ENCODE results near the gene ARHGAP6. TPM values are rescaled to one million over a fixed set of nuclear protein-coding genes. Genes with fewer than 3 reads are reported as not detected.

The ARHGAP6 gene
- total and polyA plus RNA-seq, 2 of the 4 experiments (the other 2 are of a cell fraction): 1.4 to 1.8 TPM

DNA sequence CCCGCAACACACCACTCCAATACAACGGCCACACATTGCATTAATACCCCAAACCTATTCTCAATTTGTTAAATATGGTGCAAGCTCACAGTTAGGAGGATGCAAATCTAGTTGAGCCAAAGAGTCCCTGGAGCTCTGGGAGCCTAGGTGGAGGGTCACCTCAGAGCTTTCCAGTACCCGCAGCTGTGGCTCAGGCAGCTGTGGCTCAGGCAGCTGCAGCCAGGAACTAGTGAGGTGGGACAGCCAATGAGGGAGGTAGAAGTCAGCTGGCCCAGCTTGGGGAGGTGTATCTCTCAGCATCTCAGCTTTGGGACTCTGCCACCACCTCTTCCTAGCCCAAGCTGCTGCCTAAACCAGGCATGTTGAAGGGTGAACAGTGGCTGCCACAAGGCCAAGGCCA, 36.7 kb upstream of the ARHGAP6 start:
- Histone ChIP-seq H3K9me1 (ENCODE audit: insufficient read depth, low read length) (no peaks in the 10 kb centered on the region), H3K56ac (ENCODE audit: extremely low read depth, insufficient read depth, low read length) (no peak overlapping the region), H2AFZ (replicated peaks; ENCODE audit: low read length, poor library complexity) (no peak overlapping the region), H3K4me3 (ENCODE audit: insufficient read depth, low read depth, low read length) (no peak overlapping the region), H4K20me1 (ENCODE audit: insufficient read depth, low read length) (no peaks in the 10 kb centered on the region), H2AK5ac (ENCODE audit: low read depth, low read length) (no peak overlapping the region), H4K5ac (ENCODE audit: low read depth, low read length) (no peak overlapping the region), H3K27me3 (ENCODE audit: control insufficient read depth, insufficient read depth, low read length) (peaks cover 2% of the 10 kb centered on the region; the same call in 1 of the 2 replicates), H2AK9ac (replicated peaks; ENCODE audit: low read depth, low read length, poor library complexity) (no peak overlapping the region), H3K27ac (ENCODE audit: insufficient read depth, low read length) (no peak overlapping the region), H3K36me3 (ENCODE audit: control insufficient read depth, insufficient read depth, low read length) (no peaks in the 10 kb centered on the region), H3K9me3 (ENCODE audit: control insufficient read depth, insufficient read depth, low read length) (no peaks in the 10 kb centered on the region), H2BK5ac (ENCODE audit: low read depth, low read length, poor library complexity, severe bottlenecking) (no peak overlapping the region), H3K4me2 (ENCODE audit: low read depth, low read length) (no peak overlapping the region), H4K91ac (ENCODE audit: insufficient read depth, low read depth, low read length) (no peak overlapping the region), H3K9ac (ENCODE audit: low read depth, low read length) (no peak overlapping the region), H2BK20ac (ENCODE audit: low read depth, low read length) (no peak overlapping the region), H2BK120ac (ENCODE audit: low read depth, low read length) (no peak overlapping the region), H4K8ac (ENCODE audit: low read depth in 2 of 2, low read length in 2 of 2) (no peak overlapping the region), H3K23ac (ENCODE audit: low read depth, low read length) (no peak overlapping the region), H3K18ac (ENCODE audit: low read depth, low read length) (no peak overlapping the region), H3K79me1 (ENCODE audit: low read depth in 1 of 2, low read length in 2 of 2) (no peaks in the 10 kb centered on the region), H3K14ac (replicated peaks; ENCODE audit: low read depth, low read length) (no peak overlapping the region), H2BK15ac (ENCODE audit: low read depth, low read length) (no peak overlapping the region), H3K4me1 (ENCODE audit: control insufficient read depth, insufficient read depth, low read length) (no peaks in the 10 kb centered on the region), H3K4ac (ENCODE audit: low read depth, low read length) (no peak overlapping the region)
- TF ChIP-seq, protein P1, sequence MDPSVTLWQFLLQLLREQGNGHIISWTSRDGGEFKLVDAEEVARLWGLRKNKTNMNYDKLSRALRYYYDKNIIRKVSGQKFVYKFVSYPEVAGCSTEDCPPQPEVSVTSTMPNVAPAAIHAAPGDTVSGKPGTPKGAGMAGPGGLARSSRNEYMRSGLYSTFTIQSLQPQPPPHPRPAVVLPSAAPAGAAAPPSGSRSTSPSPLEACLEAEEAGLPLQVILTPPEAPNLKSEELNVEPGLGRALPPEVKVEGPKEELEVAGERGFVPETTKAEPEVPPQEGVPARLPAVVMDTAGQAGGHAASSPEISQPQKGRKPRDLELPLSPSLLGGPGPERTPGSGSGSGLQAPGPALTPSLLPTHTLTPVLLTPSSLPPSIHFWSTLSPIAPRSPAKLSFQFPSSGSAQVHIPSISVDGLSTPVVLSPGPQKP (IDR thresholded peaks at IDR 0.05; ENCODE audit: borderline replicate concordance, low read depth, low read length): no peak
- TF ChIP-seq, protein P2, sequence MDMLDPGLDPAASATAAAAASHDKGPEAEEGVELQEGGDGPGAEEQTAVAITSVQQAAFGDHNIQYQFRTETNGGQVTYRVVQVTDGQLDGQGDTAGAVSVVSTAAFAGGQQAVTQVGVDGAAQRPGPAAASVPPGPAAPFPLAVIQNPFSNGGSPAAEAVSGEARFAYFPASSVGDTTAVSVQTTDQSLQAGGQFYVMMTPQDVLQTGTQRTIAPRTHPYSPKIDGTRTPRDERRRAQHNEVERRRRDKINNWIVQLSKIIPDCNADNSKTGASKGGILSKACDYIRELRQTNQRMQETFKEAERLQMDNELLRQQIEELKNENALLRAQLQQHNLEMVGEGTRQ (IDR thresholded peaks at IDR 0.05; ENCODE audit: low read depth, low read length): no peak
- TF ChIP-seq MAFK (IDR thresholded peaks at IDR 0.05; ENCODE audit: low read depth, low read length): no peak
- TF ChIP-seq POLR2A (IDR thresholded peaks at IDR 0.05; ENCODE audit: low read depth, low read length): no peak
- TF ChIP-seq CHD1 (IDR thresholded peaks at IDR 0.05; ENCODE audit: low read depth, low read length): no peak
- no peak for TF ChIP-seq RAD21 (IDR thresholded peaks at IDR 0.05; ENCODE audit: low read length)
- TF ChIP-seq MXI1 (IDR thresholded peaks at IDR 0.05; ENCODE audit: borderline replicate concordance, low read depth, low read length): no peak
- no peak for TF ChIP-seq SMC3 (IDR thresholded peaks at IDR 0.05; ENCODE audit: low read depth, low read length)
- TF ChIP-seq RCOR1 (IDR thresholded peaks at IDR 0.05; ENCODE audit: insufficient replicate concordance, low read length): no peak
- ChIA-PET CTCF (no interaction called here), POLR2A (ENCODE audit: unreplicated experiment) (no interaction called here)
- in situ Hi-C loops (cut with MboI; ENCODE audit: low sequenced_read_pairs) (no loop called here), dilution Hi-C loops (cut with HindIII; ENCODE audit: low sequenced_read_pairs, unreplicated experiment) (no loop called here), intact Hi-C loops (cut with micrococcal nuclease) (no loop called here)
- WGBS, 2 experiments (ENCODE audit: extremely low coverage in 2 of 2, insufficient read length in 1 of 2): no CpG with 5 or more reads among the region's 3 CpGs
- no TSS peak for BruUV-seq (replicated peaks)
- ATAC-seq (ENCODE audit: low read depth): no peak
- DNase-seq: no peak
